GM21723 (cell line): ENCODE data around the gene SOHLH1.

Experiments used
- ATAC-seq: cut with Tn5 transposase; IDR thresholded peaks from one replicate; pipeline ENCODE4 v1.9.1; 2021; ENCODE audit warnings: mild to moderate bottlenecking, moderate library complexity; ENCODE audit not compliant: unreplicated experiment

Gene SOHLH1

GRCh38 chr9:135731454-135731853 is 32.2 kb upstream of the SOHLH1 start:
- no peak for ATAC-seq

- ATAC-seq: no peak
These were observed 30.2 kb upstream of the SOHLH1 start for GRCh38 chr9:135729480-135729879.

GRCh38 chr9:135728436-135729110 is 29.3 kb upstream of the SOHLH1 start:
- no peak for ATAC-seq

GRCh38 chr9:135727257-135727875 is 28.1 kb upstream of the SOHLH1 start:
- no peak for ATAC-seq

- no peak for ATAC-seq
These were observed 27.0 kb upstream of the SOHLH1 start for GRCh38 chr9:135726138-135726853.

- no peak for ATAC-seq
These were observed 25.0 kb upstream of the SOHLH1 start for GRCh38 chr9:135724186-135724787.

- no peak for ATAC-seq
These were observed 23.1 kb upstream of the SOHLH1 start for GRCh38 chr9:135722365-135722764.

GRCh38 chr9:135719472-135719871 is 20.2 kb upstream of the SOHLH1 start:
- ATAC-seq: no peak

- no peak for ATAC-seq
These were observed 19.3 kb upstream of the SOHLH1 start for GRCh38 chr9:135718616-135719015.

- ATAC-seq: no peak
These were observed 18.1 kb upstream of the SOHLH1 start for GRCh38 chr9:135717410-135717809.

GRCh38 chr9:135716045-135716444 is 16.8 kb upstream of the SOHLH1 start:
- ATAC-seq: no peak

GRCh38 chr9:135715056-135715595 is 15.8 kb upstream of the SOHLH1 start:
- no peak for ATAC-seq

- no peak for ATAC-seq
These were observed 15.2 kb upstream of the SOHLH1 start for GRCh38 chr9:135714242-135715055.

- no peak for ATAC-seq
These were observed 13.5 kb upstream of the SOHLH1 start for GRCh38 chr9:135712613-135713295.

- no peak for ATAC-seq
These were observed 12.6 kb upstream of the SOHLH1 start for GRCh38 chr9:135711881-135712280.

GRCh38 chr9:135711391-135711790 is 12.1 kb upstream of the SOHLH1 start:
- ATAC-seq: no peak

GRCh38 chr9:135708164-135708563 is 8.9 kb upstream of the SOHLH1 start:
- no peak for ATAC-seq

GRCh38 chr9:135707252-135708138 is 8.2 kb upstream of the SOHLH1 start:
- ATAC-seq: no peak

GRCh38 chr9:135706288-135706687 is 7.0 kb upstream of the SOHLH1 start:
- ATAC-seq: no peak
